Uterine smooth muscle cell (primary cell): ENCODE data around the gene RASAL2. TPM values are rescaled to one million over a fixed set of nuclear protein-coding genes. Genes with fewer than 3 reads are reported as not detected.

Source experiments
- total RNA-seq: library from RNA; depleted of rRNA; stranded (reverse); fragments of >200 nt; gene quantifications from 2 replicates; pipeline ENCODE4 v1.2.3, GENCODE V29; 2014

RASAL2 gene
- total RNA-seq, result 21.6 and 26.6 TPM in 2 replicates

GRCh38 chr1:178093951-178094738, at the start of gene RASAL2:
Gene RASAL2, plus strand, starts transcription at chr1:178094104. Its CDS starts 389 bp downstream, at chr1:178094493.

DNA sequence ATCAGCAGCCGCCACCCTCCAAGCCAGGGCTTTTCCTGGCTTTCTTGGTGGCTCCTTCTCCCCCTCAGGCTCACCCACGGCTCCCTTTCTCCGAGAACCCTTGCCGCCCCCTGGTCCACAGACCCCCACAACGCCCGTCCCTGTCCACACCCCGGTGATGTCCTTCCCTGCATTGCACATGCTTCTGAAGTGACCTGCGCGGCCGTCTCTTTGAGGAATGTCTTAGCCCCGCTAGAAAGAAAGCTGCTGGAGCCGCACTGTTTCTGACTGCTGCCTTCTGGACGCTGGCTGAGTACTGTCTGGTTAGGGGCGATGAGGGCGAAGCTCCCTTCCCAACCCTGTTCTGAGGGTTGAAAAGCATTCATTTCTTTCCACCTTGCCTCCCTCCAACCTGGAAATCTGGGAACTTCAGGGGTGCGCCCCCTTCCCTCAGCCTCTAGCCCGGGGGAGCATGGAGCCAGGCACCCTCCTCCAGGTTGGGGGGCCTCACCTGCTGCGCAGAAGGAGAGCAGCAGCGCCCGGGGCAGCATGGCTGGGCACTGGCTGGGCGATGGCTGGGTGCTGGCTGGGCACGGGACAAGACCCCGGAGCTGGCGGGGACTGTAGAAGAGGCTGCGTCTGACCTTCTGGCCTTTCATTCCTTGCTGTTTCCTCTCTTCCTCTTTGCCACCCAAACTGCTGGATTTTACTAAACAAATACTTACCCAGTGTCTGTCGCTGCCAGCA, 402.7 kb downstream of the RASAL2 start, which contains the start of gene CLEC20A:
Gene CLEC20A (minus strand): TSS at position 555 of the 726 bp plus-strand sequence. CDS start 25 bp downstream, at position 530.

GRCh38 chr1:178512566-178513277, 418.8 kb downstream of the RASAL2 start, which contains the start of gene TEX35:
Gene TEX35, plus strand, starts transcription at chr1:178513109. Its CDS starts 80 bp downstream, at chr1:178513189.

Other genes starting within 250 kb of the RASAL2 start
- 3.4 and 3.7 TPM in 2 replicates for gene SEC16B, start 124.0 kb upstream of the RASAL2 start, total RNA-seq